ENCODE measurements around the gene SERPINB11. TPM values are rescaled to one million over a fixed set of nuclear protein-coding genes. Genes with fewer than 3 reads are reported as not detected.

Gene SERPINB11
- total RNA-seq, 1 experiment from 2014 or later: not detected

DNA sequence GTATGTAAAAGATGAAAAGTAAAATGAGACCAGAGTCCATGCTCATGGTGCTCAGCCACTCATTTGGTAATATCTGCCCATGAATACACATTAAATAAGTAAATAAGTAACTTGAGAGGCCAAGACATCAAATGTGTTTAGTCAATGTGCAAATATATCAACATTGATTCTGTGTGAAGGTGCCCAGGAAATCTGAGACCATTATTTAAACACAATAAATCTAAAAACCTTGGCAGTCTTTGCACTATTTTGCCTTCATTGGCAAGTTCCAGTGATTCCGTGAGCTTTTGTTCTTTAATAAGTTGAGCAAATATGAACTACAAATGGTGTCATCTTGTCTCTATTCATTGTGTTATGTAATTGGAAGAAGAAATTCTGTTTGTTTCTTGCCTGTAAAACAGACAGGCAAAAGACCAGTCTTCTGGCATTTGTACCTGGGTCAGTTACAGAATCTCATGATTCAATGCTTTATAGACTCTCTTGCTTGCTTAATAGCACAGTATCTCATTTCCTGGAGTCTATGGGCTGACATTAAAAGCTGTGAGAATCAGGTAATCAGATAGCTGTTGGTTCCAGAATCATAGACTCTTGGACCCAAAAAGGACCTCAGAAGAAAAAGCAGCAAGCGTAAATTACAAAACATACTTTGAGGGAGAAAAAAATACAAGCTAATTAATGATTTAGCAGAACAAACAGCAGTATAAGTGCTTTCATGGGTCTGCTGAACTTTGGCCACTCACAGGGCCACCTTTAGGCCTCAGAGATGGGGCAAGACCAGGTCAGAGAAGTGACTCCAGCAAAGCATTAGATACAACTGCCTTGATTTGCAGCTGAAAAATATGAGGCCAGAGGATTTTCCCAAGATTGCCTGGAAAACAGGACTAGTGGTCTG lies 21.1 kb upstream of the SERPINB11 start (continued):
- TF ChIP-seq, protein P1, sequence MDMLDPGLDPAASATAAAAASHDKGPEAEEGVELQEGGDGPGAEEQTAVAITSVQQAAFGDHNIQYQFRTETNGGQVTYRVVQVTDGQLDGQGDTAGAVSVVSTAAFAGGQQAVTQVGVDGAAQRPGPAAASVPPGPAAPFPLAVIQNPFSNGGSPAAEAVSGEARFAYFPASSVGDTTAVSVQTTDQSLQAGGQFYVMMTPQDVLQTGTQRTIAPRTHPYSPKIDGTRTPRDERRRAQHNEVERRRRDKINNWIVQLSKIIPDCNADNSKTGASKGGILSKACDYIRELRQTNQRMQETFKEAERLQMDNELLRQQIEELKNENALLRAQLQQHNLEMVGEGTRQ (CRISPR knock-in tag; IDR thresholded peaks at IDR 0.05): no peak
- TF ChIP-seq TEAD1 (CRISPR knock-in tag; IDR thresholded peaks at IDR 0.05): no peak

DNA sequence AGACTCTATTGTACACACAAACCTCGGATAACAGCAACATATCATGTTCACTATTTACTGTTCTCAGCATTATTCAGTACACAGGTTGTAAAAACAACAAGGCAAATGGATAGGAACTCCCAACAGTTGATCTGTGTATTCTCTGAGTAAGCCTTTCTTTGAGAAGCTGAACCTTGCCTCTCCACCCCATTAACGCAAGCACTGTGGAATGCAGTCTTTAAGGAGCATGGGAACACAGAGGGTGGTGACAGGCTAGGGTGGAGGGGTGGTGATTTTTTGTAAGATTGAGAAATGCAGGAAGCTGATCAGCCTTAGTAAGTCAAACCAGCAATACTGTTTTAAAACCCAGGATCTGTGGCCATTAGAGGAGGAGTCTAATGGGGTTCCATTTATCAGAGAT lies 19.6 kb upstream of the SERPINB11 start:
- Mint-ChIP-seq H3K27me3 (ENCODE audit: low read depth) (no peaks in the 10 kb centered on the region; the same call in 1 of the 2 replicates), H3K27ac (peak overlapping the region; percentile 94), H3K4me3 (no peak overlapping the region), H3K4me1 (peaks cover 15% of the 10 kb centered on the region), H3K9me3 (peaks cover 12% of the 10 kb centered on the region), H3K36me3 (no peaks in the 10 kb centered on the region)
- TF ChIP-seq, protein P2, sequence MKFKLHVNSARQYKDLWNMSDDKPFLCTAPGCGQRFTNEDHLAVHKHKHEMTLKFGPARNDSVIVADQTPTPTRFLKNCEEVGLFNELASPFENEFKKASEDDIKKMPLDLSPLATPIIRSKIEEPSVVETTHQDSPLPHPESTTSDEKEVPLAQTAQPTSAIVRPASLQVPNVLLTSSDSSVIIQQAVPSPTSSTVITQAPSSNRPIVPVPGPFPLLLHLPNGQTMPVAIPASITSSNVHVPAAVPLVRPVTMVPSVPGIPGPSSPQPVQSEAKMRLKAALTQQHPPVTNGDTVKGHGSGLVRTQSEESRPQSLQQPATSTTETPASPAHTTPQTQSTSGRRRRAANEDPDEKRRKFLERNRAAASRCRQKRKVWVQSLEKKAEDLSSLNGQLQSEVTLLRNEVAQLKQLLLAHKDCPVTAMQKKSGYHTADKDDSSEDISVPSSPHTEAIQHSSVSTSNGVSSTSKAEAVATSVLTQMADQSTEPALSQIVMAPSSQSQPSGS (CRISPR knock-in tag; IDR thresholded peaks at IDR 0.05; ENCODE audit: borderline replicate concordance, low read depth): no peak
- TF ChIP-seq ETV6 (CRISPR knock-in tag; IDR thresholded peaks at IDR 0.05) (peak; percentile 41), ZBTB21 (CRISPR knock-in tag; IDR thresholded peaks at IDR 0.05; ENCODE audit: borderline replicate concordance) (no peak)
- TF ChIP-seq, protein P3, sequence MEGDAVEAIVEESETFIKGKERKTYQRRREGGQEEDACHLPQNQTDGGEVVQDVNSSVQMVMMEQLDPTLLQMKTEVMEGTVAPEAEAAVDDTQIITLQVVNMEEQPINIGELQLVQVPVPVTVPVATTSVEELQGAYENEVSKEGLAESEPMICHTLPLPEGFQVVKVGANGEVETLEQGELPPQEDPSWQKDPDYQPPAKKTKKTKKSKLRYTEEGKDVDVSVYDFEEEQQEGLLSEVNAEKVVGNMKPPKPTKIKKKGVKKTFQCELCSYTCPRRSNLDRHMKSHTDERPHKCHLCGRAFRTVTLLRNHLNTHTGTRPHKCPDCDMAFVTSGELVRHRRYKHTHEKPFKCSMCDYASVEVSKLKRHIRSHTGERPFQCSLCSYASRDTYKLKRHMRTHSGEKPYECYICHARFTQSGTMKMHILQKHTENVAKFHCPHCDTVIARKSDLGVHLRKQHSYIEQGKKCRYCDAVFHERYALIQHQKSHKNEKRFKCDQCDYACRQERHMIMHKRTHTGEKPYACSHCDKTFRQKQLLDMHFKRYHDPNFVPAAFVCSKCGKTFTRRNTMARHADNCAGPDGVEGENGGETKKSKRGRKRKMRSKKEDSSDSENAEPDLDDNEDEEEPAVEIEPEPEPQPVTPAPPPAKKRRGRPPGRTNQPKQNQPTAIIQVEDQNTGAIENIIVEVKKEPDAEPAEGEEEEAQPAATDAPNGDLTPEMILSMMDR (IDR thresholded peaks at IDR 0.05): no peak
- DNase-seq (ENCODE audit: low spot score) (peak; percentile 13), ATAC-seq (peak; percentile 92)
- ChIA-PET CTCF (interaction anchor here (0.6 to 1.3 kb wide), 4 partner anchors 19 to 173 kb away, joined by 3 to 5 read pairs (median 4); no protein-coding TSS in a partner anchor), POLR2A (no interaction called here)

DNA sequence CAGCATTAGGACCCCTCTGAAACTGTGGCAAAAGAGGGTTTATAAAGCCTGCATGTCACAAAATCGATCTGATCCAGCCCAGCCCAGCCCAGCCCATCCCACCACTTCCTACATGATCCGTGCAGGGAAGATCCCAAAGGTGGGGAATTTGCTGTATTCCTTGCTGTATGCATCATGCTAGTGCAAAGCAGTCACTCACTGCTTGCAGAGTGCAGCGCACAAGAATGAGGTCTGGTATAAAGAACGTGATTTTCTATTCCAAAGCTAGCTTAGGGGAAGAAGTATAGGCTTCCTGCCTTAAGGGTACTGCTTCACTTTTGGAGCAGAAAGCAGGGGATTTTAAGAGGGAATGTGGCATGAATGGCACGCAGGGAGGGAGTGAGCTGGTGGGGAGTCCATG lies 18.9 kb upstream of the SERPINB11 start:
- peak; percentile 20 for ATAC-seq
- no peaks in the 10 kb centered on the region; the same call in 1 of the 2 replicates for H3K27me3 Mint-ChIP-seq (ENCODE audit: low read depth)
- peaks cover 15% of the 10 kb centered on the region for H3K4me1 Mint-ChIP-seq
- no peak overlapping the region for H3K27ac Mint-ChIP-seq
- DNase-seq (ENCODE audit: low spot score): no peak
- ChIA-PET POLR2A (no interaction called here), CTCF (interaction anchor here (0.7 to 1.3 kb wide), 4 partner anchors 99 to 174 kb away, joined by 3 to 5 read pairs (median 4); no protein-coding TSS in a partner anchor)
- no peak overlapping the region for H3K4me3 Mint-ChIP-seq
- H3K36me3 Mint-ChIP-seq: no peaks in the 10 kb centered on the region
- H3K9me3 Mint-ChIP-seq: peaks cover 12% of the 10 kb centered on the region
- TF ChIP-seq ZNF671 (CRISPR knock-in tag; IDR thresholded peaks at IDR 0.05) (no peak), ZNF263 (CRISPR knock-in tag; IDR thresholded peaks at IDR 0.05; ENCODE audit: low read depth) (no peak), RORB (CRISPR knock-in tag; IDR thresholded peaks at IDR 0.05) (no peak), ESRRA (CRISPR knock-in tag; IDR thresholded peaks at IDR 0.05; ENCODE audit: borderline replicate concordance) (no peak), TCF7 (CRISPR knock-in tag; IDR thresholded peaks at IDR 0.05; ENCODE audit: low read depth) (no peak), NR2C2 (CRISPR knock-in tag; IDR thresholded peaks at IDR 0.05) (no peak), CREM (CRISPR knock-in tag; IDR thresholded peaks at IDR 0.05) (no peak), JAZF1 (CRISPR knock-in tag; IDR thresholded peaks at IDR 0.05) (no peak)
- TF ChIP-seq, protein P4, sequence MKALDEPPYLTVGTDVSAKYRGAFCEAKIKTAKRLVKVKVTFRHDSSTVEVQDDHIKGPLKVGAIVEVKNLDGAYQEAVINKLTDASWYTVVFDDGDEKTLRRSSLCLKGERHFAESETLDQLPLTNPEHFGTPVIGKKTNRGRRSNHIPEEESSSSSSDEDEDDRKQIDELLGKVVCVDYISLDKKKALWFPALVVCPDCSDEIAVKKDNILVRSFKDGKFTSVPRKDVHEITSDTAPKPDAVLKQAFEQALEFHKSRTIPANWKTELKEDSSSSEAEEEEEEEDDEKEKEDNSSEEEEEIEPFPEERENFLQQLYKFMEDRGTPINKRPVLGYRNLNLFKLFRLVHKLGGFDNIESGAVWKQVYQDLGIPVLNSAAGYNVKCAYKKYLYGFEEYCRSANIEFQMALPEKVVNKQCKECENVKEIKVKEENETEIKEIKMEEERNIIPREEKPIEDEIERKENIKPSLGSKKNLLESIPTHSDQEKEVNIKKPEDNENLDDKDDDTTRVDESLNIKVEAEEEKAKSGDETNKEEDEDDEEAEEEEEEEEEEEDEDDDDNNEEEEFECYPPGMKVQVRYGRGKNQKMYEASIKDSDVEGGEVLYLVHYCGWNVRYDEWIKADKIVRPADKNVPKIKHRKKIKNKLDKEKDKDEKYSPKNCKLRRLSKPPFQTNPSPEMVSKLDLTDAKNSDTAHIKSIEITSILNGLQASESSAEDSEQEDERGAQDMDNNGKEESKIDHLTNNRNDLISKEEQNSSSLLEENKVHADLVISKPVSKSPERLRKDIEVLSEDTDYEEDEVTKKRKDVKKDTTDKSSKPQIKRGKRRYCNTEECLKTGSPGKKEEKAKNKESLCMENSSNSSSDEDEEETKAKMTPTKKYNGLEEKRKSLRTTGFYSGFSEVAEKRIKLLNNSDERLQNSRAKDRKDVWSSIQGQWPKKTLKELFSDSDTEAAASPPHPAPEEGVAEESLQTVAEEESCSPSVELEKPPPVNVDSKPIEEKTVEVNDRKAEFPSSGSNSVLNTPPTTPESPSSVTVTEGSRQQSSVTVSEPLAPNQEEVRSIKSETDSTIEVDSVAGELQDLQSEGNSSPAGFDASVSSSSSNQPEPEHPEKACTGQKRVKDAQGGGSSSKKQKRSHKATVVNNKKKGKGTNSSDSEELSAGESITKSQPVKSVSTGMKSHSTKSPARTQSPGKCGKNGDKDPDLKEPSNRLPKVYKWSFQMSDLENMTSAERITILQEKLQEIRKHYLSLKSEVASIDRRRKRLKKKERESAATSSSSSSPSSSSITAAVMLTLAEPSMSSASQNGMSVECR (CRISPR knock-in tag; IDR thresholded peaks at IDR 0.05; ENCODE audit: borderline replicate concordance): no peak
- TF ChIP-seq, protein P5, sequence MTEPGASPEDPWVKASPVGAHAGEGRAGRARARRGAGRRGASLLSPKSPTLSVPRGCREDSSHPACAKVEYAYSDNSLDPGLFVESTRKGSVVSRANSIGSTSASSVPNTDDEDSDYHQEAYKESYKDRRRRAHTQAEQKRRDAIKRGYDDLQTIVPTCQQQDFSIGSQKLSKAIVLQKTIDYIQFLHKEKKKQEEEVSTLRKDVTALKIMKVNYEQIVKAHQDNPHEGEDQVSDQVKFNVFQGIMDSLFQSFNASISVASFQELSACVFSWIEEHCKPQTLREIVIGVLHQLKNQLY (CRISPR knock-in tag; IDR thresholded peaks at IDR 0.05): no peak
- TF ChIP-seq, protein P6, sequence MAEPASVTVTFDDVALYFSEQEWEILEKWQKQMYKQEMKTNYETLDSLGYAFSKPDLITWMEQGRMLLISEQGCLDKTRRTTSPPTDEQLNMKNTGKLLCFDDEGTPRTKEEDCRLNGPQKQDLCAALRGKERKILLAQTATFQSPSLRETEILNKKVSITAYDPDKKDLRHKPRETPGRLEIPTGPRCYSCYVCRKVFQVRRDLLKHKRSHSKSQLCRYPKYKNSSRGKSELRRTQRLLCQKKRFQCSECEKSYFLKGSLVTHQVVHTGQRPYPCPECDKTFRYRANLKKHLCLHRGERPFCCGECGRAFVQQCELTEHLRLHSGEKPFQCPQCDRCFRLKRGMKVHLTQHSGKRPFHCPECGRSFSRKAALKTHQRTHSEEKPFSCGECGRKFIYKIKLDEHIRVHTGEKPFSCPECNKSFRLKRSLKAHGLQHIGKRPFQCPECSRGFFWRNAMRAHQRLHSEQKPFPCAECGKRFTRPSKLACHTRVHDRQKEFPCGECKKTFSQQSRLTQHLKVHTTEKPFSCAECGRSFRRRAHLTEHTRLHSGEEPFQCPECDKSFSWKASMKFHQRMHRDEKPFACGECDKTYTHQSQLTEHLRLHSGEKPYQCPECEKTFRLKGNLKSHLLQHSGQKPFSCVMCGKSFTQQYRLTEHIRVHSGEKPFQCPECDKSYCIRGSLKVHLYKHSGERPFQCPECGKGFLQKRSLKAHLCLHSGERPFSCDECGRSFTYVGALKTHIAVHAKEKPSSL (CRISPR knock-in tag; conservative IDR thresholded peaks at IDR 0.05): no peak
- TF ChIP-seq, protein P7, sequence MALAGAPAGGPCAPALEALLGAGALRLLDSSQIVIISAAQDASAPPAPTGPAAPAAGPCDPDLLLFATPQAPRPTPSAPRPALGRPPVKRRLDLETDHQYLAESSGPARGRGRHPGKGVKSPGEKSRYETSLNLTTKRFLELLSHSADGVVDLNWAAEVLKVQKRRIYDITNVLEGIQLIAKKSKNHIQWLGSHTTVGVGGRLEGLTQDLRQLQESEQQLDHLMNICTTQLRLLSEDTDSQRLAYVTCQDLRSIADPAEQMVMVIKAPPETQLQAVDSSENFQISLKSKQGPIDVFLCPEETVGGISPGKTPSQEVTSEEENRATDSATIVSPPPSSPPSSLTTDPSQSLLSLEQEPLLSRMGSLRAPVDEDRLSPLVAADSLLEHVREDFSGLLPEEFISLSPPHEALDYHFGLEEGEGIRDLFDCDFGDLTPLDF (CRISPR knock-in tag; IDR thresholded peaks at IDR 0.05): no peak

Measured in WTC11 (cell line).